Fibroblast of mammary gland (primary cell): ENCODE measurements around the gene IGFBPL1.
A peak's percentile ranks its signal among the peaks of the same experiment; 100 is the strongest.

Source experiments
- DNase-seq: peaks from one replicate; pipeline ENCODE4 v3.0.0-alpha.2; 2010; ENCODE audit warnings: low read depth
- H3K4me3 ChIP-seq: 2 replicates; pipeline ENCODE4 v1.5.1; 2011; ENCODE audit warnings: low read depth, mild to moderate bottlenecking, low read length, moderate library complexity; ENCODE audit not compliant: control insufficient read depth
- TF ChIP-seq, protein P1 (sequence below): conservative IDR thresholded peaks from 2 replicates; pipeline ENCODE4 v1.5.1; 2011; ENCODE audit warnings: low read depth, low read length, inconsistent platforms; ENCODE audit not compliant: control insufficient read depth, insufficient read depth

The IGFBPL1 gene

GRCh38 chr9:38414040-38414723 lies 10.1 kb downstream of the IGFBPL1 start:
- TF ChIP-seq, protein P1, sequence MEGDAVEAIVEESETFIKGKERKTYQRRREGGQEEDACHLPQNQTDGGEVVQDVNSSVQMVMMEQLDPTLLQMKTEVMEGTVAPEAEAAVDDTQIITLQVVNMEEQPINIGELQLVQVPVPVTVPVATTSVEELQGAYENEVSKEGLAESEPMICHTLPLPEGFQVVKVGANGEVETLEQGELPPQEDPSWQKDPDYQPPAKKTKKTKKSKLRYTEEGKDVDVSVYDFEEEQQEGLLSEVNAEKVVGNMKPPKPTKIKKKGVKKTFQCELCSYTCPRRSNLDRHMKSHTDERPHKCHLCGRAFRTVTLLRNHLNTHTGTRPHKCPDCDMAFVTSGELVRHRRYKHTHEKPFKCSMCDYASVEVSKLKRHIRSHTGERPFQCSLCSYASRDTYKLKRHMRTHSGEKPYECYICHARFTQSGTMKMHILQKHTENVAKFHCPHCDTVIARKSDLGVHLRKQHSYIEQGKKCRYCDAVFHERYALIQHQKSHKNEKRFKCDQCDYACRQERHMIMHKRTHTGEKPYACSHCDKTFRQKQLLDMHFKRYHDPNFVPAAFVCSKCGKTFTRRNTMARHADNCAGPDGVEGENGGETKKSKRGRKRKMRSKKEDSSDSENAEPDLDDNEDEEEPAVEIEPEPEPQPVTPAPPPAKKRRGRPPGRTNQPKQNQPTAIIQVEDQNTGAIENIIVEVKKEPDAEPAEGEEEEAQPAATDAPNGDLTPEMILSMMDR, result no peak
- no peak overlapping the region for H3K4me3 ChIP-seq
- DNase-seq, result no peak

- H3K4me3 ChIP-seq, result no peak overlapping the region
- no peak for DNase-seq
- TF ChIP-seq, protein P1, result no peak
These were observed 11.0 kb downstream of the IGFBPL1 start for GRCh38 chr9:38413283-38413682.

- H3K4me3 ChIP-seq, result no peak overlapping the region
These were observed 11.5 kb downstream of the IGFBPL1 start for GRCh38 chr9:38412751-38413150.

DNA sequence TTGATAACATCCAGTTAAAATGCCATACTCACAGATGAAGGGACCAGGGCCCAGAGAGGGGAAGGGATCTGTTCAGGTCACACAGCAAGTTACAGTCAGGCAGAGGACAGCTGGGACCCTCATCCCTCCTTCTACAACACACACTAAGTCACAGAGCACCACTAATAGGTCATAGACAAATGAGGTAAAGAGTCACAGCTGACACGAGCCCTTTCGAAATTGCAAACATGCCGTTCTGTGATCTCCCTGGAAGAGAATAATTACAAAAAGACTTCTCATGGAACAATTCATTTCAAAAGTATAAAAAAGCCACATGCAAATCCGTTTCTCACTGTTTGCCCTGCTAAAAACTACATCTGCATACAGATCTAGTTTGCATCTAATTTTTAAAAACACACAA lies 15.5 kb downstream of the IGFBPL1 start:
- no peak overlapping the region for H3K4me3 ChIP-seq
- TF ChIP-seq, protein P1, result no peak
- no peak for DNase-seq

More at GRCh38 chr9:38412751-38413150, 11.5 kb downstream of the IGFBPL1 start:
- TF ChIP-seq, protein P1, result no peak
- DNase-seq, result no peak

DNA sequence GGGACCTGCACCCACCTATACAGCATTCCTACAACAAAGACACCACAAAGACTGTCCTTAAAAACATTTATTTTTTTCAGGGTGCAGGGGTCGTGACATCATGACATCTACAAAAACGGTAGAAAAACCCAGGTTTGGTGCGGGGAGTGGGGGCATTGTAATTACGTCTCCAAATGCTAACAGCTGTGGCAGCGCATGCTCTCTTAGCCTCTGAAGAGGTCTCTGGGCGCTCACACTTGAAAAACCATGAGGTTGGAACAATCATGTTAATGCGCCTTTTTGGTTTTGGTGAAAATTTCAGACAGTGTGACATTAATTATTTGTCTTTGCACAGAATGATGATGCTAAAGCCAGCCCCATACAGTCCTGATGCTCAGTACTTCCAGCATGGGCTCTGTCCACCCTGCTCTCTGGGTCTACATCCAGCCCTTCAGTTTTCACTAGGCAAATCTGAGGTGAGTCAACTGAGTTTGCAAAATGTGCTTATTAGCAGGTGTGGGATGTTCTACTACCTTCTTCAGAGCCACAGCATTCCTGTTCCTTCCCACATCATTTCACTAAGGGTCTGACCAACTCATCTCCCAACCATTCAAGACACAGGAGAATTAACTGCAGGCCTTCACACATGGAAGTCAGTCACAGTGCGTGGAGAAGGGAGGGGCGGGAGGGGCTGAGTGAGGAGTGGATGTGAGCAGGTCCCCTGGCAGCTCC lies 17.6 kb downstream of the IGFBPL1 start:
- no peak for DNase-seq
- H3K4me3 ChIP-seq, result no peak overlapping the region
- TF ChIP-seq, protein P1, result no peak

DNA sequence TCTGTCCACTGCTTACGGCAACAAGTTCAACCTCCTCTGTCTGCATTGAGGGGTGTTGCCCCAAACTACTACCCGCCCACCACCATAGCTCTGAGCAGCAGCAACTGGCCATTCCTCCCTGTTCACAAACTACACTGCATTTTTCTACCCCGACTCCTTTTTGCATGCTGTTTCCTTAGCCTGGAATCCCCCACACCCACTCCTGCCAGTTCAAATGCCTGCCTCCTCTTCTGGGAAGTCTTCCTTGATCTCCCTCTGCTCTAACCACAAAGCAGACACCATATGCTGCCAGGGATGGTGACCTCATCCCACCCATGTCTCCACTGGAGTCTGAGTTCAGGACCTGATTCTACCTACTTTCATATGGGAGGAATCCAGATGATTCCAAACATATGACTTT lies 18.5 kb downstream of the IGFBPL1 start:
- TF ChIP-seq, protein P1, result no peak
- peak; percentile 18 for DNase-seq
- no peak overlapping the region for H3K4me3 ChIP-seq
